HG03095 (cell line): ENCODE data around the gene HOXD8.

ENCODE experiments used
- ATAC-seq: cut with Tn5 transposase; IDR thresholded peaks from one replicate; pipeline ENCODE4 v1.9.1; 2021; ENCODE audit warnings: moderate library complexity; ENCODE audit not compliant: unreplicated experiment

The HOXD8 gene

DNA sequence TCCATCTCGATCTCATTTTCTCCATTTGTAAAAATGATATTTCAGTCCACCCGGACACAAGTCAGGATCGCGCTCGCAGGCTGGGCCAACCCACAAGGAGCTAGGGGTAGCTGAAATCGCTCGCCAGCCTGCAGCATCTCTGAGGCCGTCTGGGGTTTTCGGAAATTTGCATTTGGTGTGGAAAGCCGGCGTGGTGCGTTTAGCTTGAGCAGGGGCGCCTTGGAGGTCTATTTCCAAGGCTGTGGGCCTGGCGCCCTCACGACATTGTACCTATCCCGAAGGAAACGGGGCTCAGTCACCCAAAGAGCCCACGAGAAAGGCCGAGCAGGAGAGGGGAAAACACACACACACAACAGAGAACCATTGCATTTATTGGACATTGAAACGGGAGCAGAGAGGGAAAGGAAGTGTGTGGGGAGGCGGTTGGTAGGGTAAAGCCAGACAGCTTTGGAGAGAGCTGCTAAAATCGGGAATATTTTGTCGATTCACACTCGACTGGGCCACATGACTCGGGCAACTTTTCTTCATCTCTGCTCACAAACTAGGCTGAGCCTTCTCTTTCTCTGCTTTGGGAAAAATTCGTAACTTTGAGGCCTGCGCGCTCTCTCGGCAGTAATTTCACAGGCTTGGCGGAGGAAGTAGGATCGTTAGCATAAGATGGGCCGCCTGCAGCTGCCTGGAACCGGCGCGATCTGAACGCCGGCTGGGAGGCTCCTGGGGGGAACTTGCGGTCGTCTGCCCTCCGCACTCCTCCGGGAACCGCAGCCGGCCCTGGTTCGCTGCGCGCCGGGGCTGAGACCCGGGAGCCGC lies 1.1 kb upstream of the HOXD8 start:
- ATAC-seq: no peak

DNA sequence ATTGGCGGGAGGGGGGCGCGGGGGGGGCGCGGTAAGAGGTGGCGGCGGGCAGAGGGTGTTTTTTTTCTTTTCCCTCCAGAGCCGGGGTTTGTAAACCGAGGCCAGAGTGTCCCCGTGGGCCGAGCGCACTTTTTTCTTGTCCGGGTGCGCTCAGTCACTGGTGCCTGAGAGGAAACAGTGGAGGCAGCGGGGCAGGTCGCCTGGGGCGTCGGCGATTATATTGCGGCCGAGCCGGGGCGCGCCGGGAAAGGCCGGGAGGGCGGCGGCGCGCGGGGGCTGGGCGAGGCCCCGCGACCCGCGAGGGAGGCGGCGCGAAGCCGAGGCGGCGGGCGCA lies 275 bp downstream of the HOXD8 start:
- no peak for ATAC-seq

DNA sequence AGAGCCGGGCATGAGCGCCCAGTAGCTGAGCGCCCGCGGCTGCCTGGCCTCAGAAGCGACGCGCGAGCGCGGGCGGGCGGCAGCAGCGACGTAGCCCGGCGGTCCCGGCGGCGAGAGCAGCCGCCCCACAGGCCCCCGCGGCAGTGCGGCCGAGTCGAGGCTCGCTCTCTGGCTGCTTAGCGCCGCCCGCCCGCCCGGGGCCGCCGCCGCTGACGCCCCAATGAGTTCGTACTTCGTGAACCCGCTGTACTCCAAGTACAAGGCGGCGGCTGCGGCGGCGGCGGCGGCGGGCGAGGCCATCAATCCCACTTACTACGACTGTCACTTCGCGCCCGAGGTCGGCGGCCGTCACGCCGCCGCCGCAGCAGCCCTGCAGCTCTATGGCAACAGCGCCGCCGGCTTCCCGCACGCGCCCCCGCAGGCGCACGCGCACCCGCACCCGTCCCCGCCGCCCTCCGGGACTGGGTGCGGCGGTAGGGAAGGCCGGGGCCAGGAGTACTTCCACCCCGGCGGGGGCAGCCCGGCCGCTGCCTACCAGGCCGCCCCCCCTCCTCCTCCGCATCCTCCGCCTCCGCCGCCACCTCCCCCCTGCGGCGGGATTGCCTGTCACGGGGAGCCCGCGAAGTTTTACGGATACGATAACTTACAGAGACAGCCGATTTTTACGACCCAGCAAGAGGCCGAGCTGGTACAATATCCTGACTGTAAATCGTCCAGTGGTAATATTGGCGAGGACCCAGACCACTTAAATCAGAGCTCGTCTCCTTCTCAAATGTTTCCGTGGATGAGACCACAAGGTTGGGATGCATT lies 847 bp downstream of the HOXD8 start:
- ATAC-seq: no peak

DNA sequence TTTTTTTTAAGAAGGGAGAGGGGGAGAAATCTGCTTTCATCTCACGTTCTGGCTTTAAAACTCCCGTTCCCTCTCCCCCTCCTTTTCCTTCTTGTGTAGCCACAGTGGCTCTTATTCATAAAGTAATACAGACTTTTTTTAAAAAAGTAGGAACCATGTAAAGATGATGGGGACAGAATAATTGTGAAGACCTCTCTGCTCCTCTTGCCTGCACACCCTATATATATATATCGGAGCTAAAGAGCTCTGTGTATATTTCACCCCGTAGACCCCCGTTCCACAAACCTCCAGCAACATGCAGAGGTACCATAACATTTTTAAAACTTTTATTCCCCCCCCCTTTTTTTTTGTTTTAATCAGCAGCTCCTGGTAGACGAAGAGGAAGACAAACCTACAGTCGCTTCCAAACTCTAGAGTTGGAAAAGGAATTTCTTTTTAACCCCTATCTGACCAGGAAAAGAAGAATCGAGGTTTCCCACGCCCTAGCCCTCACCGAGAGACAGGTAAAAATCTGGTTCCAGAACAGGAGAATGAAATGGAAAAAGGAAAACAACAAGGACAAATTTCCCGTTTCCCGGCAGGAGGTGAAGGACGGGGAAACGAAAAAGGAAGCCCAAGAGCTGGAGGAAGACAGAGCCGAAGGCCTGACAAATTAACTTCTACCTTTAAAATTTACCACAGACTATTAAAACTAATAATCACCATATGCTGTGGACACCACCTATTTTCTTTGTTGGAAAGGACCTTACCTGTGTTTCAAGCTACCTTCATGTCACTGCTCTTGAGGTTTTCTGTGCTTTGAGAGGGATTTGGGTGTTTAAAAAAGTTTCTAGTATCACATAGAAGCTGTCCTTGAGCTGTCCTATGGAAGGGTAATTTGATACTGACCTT lies 1.7 kb downstream of the HOXD8 start:
- ATAC-seq: no peak

DNA sequence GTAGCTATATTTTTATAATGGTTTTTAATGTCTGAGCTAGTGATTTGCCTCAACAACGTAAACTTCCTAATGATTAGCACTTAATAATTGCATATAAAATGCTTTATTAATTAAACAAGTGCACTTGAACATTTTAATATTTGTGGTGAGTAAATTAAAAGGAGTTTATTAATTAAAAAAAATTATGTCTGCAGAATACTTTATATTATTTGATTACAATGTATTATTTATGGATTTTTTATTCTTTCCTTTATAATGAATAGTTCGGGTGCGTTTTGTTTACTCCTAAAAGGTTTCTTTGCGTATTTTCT lies 2.3 kb downstream of the HOXD8 start:
- no peak for ATAC-seq

DNA sequence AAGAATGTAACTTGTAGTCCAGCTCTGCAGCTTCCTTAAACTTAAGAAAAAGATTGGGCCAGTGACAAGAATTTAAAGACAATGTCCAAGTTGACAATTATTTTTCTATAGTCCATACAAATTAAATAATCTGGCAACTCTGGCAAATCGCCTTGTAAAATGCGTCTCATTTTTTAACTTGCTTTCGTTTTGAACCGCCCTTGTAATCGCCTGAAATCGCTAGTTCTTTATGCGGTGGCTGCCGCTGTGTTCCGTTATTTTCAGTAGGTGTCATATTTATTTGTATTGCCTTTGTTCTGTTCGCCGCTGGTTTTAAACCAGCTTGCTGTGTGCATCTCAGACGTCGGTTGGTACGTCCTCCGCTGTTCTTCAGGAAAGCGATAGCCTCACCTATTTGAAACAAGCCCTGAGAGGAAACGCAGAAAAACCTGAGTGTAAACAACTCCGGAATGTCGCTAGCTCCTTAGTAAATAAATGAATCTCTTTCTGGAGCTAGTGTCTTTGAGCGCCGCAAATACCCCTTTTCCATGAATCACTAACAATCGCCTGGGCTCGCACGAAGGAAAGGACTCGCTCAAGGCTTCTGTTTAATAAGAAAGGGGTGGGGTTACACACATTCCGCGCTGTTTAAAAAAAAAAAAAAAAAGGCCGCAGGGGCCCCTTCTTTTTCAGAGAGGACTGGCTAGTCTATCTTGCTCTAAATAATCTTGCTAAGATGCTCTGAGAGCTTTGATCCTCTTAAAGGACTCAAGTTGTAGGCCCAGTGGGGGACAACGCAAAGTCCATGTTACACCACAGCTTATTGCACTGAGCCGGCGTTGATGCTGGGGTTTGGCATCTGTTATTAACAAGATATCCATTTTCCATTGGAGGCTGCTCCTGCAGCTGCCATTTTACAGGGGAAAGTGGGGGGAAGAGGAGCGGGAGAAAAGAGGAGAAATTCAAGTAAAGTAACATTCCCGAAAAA lies 3.0 kb downstream of the HOXD8 start:
- ATAC-seq: no peak

DNA sequence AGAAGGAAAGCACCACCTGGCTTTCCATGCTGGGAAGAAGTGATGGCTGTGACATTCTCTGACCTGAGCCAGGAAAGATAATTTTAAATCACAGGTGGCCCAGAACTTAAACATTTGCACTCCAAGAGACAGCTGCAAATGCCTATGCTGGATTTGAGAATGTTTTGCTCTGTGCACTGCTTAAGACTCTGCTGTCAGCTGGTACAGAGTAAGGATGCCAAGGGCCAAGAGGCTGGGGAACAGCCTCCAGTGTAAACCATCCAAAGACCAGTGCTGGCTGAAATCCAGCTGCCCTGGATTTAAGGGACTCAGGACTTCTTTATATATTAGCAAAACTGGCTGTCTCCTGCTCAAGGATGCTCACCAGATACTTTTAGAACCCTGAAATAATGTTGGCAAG lies 3.9 kb downstream of the HOXD8 start:
- ATAC-seq: no peak

DNA sequence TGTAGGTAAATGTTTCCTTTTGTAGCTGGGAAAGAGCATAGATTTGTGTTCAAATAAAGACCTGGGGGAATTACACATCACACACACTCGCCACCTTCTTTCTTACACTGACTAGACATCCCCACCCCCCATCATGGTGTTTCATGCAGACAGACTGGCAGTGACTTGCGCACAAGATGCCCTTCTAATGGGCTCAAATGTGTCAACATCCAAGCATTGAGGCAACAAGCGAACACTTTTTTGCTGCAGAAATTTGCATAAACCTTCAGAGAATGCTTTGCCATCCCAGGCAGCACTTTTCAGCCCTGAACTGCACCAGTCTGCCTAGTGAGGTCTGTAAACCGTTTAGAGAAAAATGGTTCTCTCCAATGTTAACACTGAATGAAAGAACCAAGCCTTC lies 4.5 kb downstream of the HOXD8 start:
- no peak for ATAC-seq

DNA sequence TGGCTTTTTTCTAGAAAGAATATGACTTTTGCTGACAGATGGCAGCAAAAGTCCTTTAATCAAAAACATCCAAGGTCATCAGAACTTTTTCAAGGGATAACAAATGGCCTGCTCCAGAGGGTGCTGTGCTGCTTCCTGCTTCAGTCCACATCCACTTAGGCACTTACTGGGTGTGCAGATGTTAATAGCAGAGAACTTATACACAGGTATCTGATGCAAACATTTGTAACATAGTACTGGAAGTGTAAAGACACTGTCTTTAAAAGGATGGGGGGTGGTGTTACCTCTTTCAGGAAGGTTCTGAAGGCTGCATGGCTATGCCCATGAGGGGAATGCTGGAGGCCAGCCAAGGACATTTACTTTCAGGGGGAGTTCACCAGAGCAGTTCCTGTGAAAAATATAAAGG lies 5.5 kb downstream of the HOXD8 start:
- ATAC-seq: no peak

DNA sequence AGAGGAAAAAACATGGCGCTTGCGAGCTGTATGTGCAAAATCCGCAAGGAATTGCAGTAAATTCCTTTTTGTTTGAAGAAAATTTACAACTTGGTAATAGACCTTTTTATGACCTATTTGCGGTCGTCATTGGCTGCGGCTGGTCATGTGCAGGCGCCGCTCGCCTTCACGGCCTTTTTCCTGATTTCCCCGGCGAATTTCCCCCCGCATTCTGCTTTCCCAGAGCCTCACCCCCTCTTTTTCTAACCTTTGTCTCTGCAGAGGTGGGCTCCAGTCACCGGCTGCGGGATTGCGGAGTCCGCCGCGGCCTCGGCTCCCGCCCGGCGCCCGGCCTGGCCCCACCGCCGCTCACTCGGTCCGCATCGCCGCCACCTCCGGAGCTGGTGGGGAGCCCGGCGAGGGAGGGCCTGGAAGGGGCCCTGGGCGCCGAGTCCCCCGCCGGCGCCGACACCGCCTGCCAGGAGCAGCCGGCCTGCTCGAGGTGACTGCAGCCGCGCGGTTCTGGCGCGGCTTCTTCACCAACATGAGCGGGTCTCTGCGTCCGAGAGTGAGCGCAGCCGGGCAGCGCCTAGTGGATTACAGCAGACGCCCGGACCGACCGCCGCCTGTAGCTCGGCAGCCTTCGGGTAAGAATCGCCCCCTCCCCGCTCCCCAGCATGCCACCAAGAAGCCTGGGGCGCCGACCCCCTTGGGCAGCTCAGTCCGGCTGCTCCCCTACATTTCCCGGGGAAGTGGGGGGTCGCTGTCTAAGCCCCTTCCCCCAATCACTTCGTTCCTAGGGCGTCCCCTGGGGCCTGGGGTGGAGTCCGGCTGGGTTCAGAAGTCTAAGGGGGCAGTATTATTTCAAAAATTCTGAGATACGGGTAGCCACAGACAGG lies 7.1 kb downstream of the HOXD8 start:
- no peak for ATAC-seq

DNA sequence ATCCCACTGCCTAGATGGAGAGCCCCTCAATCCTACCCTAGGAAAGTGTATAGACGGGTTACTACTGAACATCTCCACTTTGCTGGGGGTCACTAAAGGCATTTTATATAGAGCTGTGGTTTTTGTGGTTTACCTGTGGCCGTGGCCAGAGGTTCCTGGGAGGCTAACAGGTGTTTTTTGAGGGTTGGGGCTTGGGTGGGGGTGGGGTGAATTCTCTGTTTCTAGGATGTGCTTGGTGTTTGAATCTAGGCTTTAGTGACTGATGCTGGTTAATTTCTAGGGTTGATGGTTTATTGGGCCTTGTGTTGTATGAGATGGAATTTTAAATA lies 7.7 kb downstream of the HOXD8 start:
- no peak for ATAC-seq

DNA sequence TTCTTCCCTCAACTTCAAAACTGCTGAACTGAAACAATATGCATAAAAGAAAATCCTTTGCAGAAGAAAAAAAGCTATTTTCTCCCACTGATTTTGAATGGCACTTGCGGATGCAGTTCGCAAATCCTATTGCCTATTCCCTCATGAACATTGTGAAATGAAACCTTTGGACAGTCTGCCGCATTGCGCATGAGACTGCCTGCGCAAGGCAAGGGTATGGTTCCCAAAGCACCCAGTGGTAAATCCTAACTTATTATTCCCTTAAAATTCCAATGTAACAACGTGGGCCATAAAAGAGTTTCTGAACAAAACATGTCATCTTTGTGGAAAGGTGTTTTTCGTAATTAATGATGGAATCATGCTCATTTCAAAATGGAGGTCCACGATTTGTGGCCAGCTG lies 8.4 kb downstream of the HOXD8 start:
- ATAC-seq: no peak

DNA sequence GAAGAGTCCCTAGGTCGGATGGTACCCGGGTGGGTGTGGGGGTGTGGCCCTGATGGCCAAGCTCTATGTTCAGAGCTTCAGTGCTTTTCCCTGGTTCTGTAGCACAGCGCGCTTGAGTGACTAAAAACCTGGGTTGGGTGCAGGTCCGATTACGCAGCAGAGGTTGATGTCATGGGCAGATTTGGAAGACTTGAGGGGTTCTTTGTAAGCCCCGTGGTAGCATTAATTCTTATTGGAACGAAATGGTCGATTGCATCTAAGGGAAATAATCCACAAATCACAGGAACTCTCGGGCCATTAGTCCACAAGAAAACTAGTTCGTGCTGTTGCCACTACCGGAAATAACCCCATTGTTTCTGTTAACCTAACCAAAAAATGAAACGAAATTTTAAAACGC lies 9.0 kb downstream of the HOXD8 start:
- ATAC-seq: no peak

DNA sequence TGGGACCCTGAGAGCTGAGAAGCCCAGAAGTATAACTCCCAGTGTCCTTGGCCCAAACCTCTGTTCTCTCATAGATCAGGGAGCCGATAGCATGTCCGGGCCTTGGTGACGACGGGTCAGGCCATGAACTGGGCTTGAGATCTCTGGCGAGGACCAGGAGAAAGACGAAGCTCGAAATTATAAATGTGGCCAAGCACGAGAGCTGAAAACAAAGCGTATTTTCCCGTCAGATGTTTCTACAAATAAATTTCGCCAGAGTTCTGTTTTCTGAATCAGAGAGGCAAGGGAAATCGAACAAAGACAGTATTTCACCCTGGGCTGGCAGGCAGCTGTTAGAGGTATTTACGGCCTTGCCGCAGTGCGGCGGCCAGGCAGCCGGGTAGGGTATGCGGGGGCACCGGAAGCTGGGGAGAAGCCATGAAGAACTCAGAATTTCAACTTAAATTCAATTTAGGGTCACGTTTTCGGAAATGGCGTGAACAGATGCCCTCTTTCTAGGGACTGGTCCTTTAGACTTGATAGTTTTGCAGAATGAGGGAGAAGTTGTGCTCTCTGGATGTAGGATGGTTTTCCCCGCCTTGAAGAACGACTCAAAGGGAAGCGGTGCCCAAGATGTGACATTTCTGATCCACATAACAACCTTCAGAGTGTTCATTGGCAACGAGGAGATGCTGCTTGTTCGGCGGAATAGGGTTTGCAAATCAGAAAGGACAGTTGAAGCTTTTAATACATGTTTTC lies 9.6 kb downstream of the HOXD8 start:
- ATAC-seq: no peak

DNA sequence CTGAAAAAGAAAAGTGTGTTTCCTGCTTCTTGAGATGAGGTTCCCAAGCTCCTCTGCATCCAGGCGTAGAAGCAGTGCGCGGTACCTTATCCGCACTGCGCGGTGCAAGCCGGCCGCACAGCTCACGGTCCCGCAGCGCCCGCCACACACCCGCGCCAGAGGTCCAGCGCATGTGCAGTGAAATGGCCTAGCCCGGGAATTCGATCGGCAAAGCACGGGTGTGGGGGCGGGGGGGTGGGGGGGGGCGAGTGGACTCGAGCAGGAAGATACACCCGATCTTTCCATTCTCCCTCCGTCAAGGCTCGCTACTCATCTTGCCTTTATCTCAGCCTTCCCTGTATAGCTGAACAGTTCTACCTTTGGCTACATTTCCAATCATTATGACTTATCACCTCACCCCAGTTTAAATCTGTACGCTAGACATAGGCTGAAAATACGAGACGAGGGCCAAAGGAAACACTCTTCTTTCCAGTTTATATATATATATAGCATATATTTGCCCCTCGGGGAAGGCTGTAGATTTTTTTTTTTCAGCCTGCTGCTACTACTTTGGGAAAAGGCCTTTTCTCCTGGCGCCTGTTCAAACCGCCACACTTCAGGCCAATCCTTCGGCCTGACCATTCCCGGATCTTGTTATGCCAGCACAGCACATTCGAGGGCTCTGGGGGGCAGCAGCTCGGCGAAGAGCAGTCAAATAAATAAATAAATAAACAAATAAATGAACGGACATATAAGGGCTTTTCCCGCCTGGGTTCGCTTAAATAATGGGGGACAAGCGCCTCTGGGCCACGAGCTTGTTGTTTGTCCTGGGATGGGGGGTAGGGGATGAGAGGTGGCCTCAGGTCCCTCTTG lies 10.4 kb downstream of the HOXD8 start:
- no peak for ATAC-seq

DNA sequence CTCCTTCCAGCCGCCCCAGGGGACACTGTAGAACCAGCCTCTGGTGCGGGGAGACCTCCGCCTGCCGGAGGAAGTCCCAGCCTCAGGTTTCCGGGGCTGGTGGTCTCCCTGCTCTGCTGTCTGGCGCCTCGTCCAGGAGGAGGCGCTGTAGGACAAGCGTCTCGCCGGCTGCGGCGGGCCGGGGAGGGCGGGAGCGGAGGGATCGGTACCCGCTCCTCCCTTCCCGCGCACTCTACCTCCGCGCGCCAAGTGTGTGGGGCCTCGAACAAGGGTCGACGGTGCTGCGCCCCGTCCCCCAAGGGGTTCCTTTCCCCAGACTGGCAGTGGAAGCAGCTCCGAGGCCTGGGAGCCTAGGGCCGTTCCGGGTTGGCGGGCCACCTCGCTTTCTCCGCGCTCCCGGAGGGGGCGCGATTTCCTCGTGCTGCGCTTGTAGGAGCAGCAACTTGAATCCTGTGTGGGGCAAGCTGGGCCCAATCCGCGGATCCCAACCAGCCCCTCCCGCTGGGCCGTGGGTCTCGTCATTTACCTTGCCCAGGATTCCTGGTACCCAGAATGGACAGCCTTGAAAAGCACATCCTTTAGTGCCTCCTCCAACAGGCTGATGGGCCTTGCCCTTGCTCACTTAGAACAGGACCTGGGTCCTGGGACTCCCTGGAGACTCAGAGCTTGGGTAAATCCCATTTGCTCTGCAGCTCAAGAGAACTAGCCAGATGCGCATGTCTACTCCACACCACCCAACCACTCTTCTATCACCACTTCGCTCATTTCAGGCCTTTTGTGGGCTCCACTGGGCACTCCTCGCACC lies 11.2 kb downstream of the HOXD8 start:
- ATAC-seq: peak; percentile 79

DNA sequence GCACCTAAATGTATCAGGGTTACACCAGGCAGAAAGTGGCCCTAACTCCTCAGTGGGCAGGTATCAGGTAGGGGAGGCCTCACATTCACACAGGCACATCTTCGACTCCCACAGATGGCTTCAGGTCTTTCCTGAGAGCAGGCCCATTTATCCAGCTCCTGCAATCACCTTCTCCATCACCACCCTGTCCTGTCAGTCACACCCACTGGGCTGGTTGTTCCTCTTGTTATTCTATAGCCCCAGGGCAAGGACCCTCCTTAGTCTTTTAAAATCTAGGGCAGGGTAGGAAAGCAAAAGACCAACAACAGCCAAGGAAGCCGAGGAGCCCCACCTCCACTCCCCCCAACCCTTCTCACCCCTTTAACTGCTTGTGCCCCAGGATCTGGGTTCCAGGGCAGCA lies 12.8 kb downstream of the HOXD8 start:
- no peak for ATAC-seq
